ENCODE results near the gene SSNA1. TPM values are rescaled to one million over a fixed set of nuclear protein-coding genes. Genes with fewer than 3 reads are reported as not detected.

Gene SSNA1
- total and polyA plus RNA-seq, 5 donors from 2014 or later, result 54.3 to 150 (median 124) TPM

DNA sequence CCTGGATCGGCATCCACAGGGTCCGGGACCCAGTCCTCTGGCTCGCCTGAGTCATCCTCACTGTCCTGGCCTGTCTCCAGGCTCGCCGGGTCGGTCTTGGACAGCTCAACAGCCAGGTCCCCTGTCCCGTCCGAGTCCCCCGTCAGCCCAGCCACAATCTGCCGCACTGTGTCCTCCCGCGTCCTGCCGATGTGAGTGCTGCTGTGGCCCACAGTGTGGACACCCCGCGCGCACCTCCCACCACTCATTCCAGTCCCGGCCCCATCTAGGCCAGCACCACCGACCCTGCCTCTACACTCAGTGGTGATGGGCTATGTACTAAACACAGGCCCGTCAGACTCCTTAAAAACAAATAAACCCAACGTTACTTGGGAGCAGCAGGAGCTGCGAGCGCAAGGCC, 6.8 kb upstream of the SSNA1 start:
- Mint-ChIP-seq H3K27ac (no peak overlapping the region), H3K9me3 (peaks cover 0 to 2% (median 0%) of the 10 kb centered on the region in 7 donors), H3K36me3 (peaks cover 17% of the 10 kb centered on the region), H3K4me3 (no peak overlapping the region), H3K4me1 (peaks cover 0 to 20% (median 5%) of the 10 kb centered on the region in 4 donors), H3K27me3 (peaks cover under 1% of the 10 kb centered on the region)
- H3K36me3 ChIP-seq (ENCODE audit: control insufficient read depth, insufficient read depth, low read length), result peaks cover 49% of the 10 kb centered on the region
- H3K27ac ChIP-seq (ENCODE audit: insufficient read depth, low read length, poor library complexity, severe bottlenecking), result no peak overlapping the region
- ATAC-seq (ENCODE audit: low read depth in 2 of 2) (no peak), DNase-seq (no peak)
- H3K4me3 ChIP-seq (ENCODE audit: low read depth, low read length), result no peak overlapping the region
- H3K4me1 ChIP-seq (ENCODE audit: control insufficient read depth, insufficient read depth, low read length, poor library complexity, severe bottlenecking), result peaks cover 10% of the 10 kb centered on the region
- no peaks in the 10 kb centered on the region for H3K9me3 ChIP-seq (ENCODE audit: control insufficient read depth in 2 of 2, low read length in 2 of 2)
- H3K27me3 ChIP-seq (ENCODE audit: control insufficient read depth, insufficient read depth, low read length), result no peaks in the 10 kb centered on the region

DNA sequence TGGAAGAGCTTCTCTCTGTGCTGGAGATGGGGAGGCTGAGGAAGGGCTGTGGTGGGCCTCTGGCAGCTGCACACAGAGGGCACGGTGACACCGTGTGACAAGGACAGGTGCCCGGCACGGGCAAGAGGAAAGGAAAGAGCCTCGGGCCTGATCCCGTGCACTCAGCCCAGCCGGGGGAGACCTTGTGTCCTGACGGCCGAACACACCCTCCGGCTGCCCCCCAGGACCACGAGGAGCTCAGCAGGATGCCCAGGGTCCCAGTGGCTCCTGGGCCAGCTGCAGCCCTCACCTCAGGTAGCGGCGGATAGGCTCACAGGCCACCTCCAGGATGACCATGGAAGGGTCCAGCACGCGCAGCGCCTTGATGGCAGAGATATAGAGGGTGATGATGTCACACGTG, 5.6 kb upstream of the SSNA1 start:
- Mint-ChIP-seq H3K27me3 (no peaks in the 10 kb centered on the region), H3K9me3 (peaks cover 0 to 2% (median 0%) of the 10 kb centered on the region in 7 donors), H3K36me3 (peaks cover 12% of the 10 kb centered on the region), H3K27ac (no peak overlapping the region), H3K4me1 (peaks cover 0 to 31% (median 13%) of the 10 kb centered on the region in 4 donors), H3K4me3 (peak overlapping the region in 1 of 4 donors; percentile 78)
- ATAC-seq (ENCODE audit: low read depth in 2 of 2) (no peak), DNase-seq (no peak)
- no peak overlapping the region for H3K4me3 ChIP-seq (ENCODE audit: low read depth, low read length)
- H3K36me3 ChIP-seq (ENCODE audit: control insufficient read depth, insufficient read depth, low read length), result peaks cover 49% of the 10 kb centered on the region
- H3K4me1 ChIP-seq (ENCODE audit: control insufficient read depth, insufficient read depth, low read length, poor library complexity, severe bottlenecking), result peaks cover 21% of the 10 kb centered on the region
- H3K27me3 ChIP-seq (ENCODE audit: control insufficient read depth, insufficient read depth, low read length), result no peaks in the 10 kb centered on the region
- H3K27ac ChIP-seq (ENCODE audit: insufficient read depth, low read length, poor library complexity, severe bottlenecking), result no peak overlapping the region
- H3K9me3 ChIP-seq (ENCODE audit: control insufficient read depth in 2 of 2, low read length in 2 of 2), result no peaks in the 10 kb centered on the region

DNA sequence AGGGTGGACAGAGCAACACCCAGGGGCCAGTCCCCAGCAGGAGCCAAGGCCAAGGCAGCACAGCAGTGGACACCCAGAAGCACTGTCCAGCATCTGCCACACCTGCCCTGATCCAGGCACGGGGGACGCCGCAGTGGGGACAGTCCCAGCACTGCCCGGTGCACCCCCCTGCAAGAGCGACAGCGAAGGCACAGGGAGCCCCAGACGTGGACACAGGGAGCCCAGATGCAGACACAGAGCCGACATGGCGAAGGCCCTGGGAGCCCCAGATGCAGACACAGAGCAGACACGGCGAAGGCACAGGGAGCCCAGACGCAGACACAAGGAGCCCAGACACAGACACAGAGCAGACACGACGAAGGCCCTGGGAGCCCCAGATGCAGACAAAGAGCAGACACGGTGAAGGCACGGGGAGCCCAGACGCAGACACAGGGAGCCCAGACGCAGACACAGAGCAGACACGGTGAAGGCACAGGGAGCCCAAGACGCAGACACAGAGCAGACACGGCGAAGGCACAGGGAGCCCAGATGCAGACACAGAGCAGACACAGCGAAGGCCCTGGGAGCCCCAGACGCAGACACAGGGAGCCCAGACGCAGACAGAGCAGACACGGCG, 4.4 kb upstream of the SSNA1 start:
- H3K27ac Mint-ChIP-seq, result no peak overlapping the region

DNA sequence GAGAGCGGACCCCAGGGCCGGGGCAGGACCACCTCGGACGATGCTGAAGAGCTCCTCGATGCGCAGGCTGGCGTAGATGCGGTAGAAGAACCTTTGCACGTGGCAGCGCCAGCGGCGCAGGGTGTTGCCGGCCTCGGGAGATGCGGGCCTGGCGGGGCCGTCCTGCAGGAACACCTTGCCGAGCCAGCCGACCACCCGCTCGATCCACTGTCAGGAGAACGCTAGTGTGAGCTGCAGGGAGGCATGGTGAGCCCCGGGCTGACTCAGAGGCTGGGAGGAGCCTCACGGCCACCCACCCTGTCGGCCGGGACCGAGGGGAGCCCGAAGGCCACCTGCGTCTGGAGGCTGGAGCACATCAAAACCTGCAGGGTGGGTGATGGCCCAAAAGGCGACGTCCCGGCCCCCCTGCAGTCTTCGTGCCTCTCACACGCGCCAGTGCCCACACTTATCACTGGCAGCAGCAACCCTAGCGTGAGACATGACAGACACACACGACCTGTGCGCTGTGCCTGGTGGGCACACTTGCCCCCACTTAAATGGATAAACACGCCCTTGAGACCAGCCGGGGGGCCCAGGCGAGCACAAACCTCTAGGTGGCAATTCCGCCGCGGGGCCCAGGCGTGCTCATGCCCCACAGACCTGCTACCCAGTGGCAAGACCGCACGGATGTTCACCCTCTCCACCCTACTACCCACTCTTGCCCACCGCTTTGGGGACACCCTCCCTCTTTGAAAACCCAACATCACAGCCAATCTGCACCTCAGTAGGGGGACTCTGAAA, 3.4 kb upstream of the SSNA1 start:
- H3K4me3 Mint-ChIP-seq, result peak overlapping the region in 1 of 4 donors; percentile 31
- ATAC-seq (ENCODE audit: low read depth in 2 of 2), result no peak
- no peak overlapping the region for H3K27ac Mint-ChIP-seq

More for the DNA sequence above, 4.4 kb upstream of the SSNA1 start:
- H3K27ac ChIP-seq (ENCODE audit: insufficient read depth, low read length, poor library complexity, severe bottlenecking), result no peak overlapping the region
- H3K27me3 ChIP-seq (ENCODE audit: control insufficient read depth, insufficient read depth, low read length), result no peaks in the 10 kb centered on the region
- Mint-ChIP-seq H3K4me3 (peak overlapping the region in 2 of 4 donors; percentile 48 to 60), H3K27me3 (no peaks in the 10 kb centered on the region), H3K36me3 (peaks cover 11% of the 10 kb centered on the region), H3K9me3 (peaks cover 0 to 2% (median 0%) of the 10 kb centered on the region in 7 donors), H3K4me1 (peaks cover 0 to 37% (median 13%) of the 10 kb centered on the region in 4 donors)
- H3K36me3 ChIP-seq (ENCODE audit: control insufficient read depth, insufficient read depth, low read length), result peaks cover 48% of the 10 kb centered on the region
- H3K4me1 ChIP-seq (ENCODE audit: control insufficient read depth, insufficient read depth, low read length, poor library complexity, severe bottlenecking), result peaks cover 27% of the 10 kb centered on the region
- no peaks in the 10 kb centered on the region for H3K9me3 ChIP-seq (ENCODE audit: control insufficient read depth in 2 of 2, low read length in 2 of 2)
- no peak overlapping the region for H3K4me3 ChIP-seq (ENCODE audit: low read depth, low read length)
- DNase-seq, result no peak
- ATAC-seq (ENCODE audit: low read depth in 2 of 2), result no peak

DNA sequence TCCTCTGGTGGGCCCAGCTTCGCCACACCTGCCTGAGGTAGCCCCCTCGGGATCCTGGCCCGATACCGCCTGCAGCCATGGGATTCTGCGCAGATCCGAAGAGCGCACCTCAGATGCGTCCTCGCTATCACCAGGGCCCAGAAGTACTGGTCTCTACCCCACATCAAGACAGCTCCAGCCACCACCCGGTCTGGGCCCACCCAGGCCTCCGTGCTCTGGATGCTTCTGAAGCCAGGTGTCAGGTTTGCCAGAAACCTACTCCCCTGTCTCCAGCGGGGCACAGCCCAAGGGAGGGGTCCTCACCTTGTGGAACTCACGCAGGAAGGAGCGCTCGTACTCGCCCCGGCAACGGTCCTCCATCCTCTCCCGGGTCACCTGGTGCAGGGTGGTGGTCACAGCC, 2.6 kb upstream of the SSNA1 start:
- no peak overlapping the region for H3K27ac Mint-ChIP-seq
- Histone ChIP-seq H3K9me3 (ENCODE audit: control insufficient read depth in 2 of 2, low read length in 2 of 2) (no peaks in the 10 kb centered on the region), H3K4me3 (ENCODE audit: low read depth, low read length) (no peak overlapping the region), H3K36me3 (ENCODE audit: control insufficient read depth, insufficient read depth, low read length) (peaks cover 39% of the 10 kb centered on the region), H3K27me3 (ENCODE audit: control insufficient read depth, insufficient read depth, low read length) (no peaks in the 10 kb centered on the region), H3K27ac (ENCODE audit: insufficient read depth, low read length, poor library complexity, severe bottlenecking) (no peak overlapping the region), H3K4me1 (ENCODE audit: control insufficient read depth, insufficient read depth, low read length, poor library complexity, severe bottlenecking) (peaks cover 39% of the 10 kb centered on the region)
- peaks cover 0 to 47% (median 13%) of the 10 kb centered on the region in 4 donors for H3K4me1 Mint-ChIP-seq
- H3K9me3 Mint-ChIP-seq, result peaks cover 0 to 2% (median 0%) of the 10 kb centered on the region in 7 donors
- DNase-seq (no peak), ATAC-seq (ENCODE audit: low read depth in 2 of 2) (no peak)
- H3K27me3 Mint-ChIP-seq, result no peaks in the 10 kb centered on the region
- H3K36me3 Mint-ChIP-seq, result peaks cover 8% of the 10 kb centered on the region
- peak overlapping the region in 3 of 4 donors; percentile 93 to 97 (median 95) for H3K4me3 Mint-ChIP-seq

More for the DNA sequence above, 3.4 kb upstream of the SSNA1 start:
- no peak overlapping the region for H3K4me3 ChIP-seq (ENCODE audit: low read depth, low read length)
- Mint-ChIP-seq H3K36me3 (peaks cover 8% of the 10 kb centered on the region), H3K9me3 (peaks cover 0 to 2% (median 0%) of the 10 kb centered on the region in 7 donors), H3K27me3 (no peaks in the 10 kb centered on the region), H3K4me1 (peaks cover 0 to 43% (median 13%) of the 10 kb centered on the region in 4 donors)
- H3K27me3 ChIP-seq (ENCODE audit: control insufficient read depth, insufficient read depth, low read length), result no peaks in the 10 kb centered on the region
- DNase-seq, result no peak
- H3K4me1 ChIP-seq (ENCODE audit: control insufficient read depth, insufficient read depth, low read length, poor library complexity, severe bottlenecking), result peaks cover 36% of the 10 kb centered on the region
- H3K27ac ChIP-seq (ENCODE audit: insufficient read depth, low read length, poor library complexity, severe bottlenecking), result no peak overlapping the region
- no peaks in the 10 kb centered on the region for H3K9me3 ChIP-seq (ENCODE audit: control insufficient read depth in 2 of 2, low read length in 2 of 2)
- H3K36me3 ChIP-seq (ENCODE audit: control insufficient read depth, insufficient read depth, low read length), result peaks cover 42% of the 10 kb centered on the region

DNA sequence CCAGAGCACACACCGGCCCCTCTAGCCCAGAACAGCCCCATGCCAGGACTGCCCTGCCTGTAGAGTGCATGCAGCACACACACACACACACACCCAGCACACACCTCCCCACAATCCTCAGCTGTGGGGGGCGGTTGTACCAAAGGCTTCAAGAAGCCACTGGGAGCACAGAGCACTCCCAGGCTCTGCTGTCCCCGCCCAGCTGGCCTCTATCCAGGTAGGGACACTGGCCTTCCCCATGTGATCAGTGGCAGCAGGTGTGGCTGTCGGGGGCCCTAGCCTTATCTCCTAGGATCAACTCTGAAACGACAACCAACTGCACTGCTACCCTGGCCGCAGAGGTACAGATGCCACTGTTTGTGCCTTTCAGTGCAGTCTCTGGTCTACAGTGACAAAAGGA, 2.1 kb upstream of the SSNA1 start:
- peak overlapping the region; percentile 71 for H3K4me3 ChIP-seq (ENCODE audit: low read depth, low read length)
- Mint-ChIP-seq H3K9me3 (peaks cover 0 to 2% (median 0%) of the 10 kb centered on the region in 7 donors), H3K4me3 (peak overlapping the region in 3 of 4 donors; percentile 93 to 97 (median 95)), H3K27ac (peak overlapping the region in 2 of 3 donors; percentile 89 to 94), H3K36me3 (peaks cover 8% of the 10 kb centered on the region), H3K27me3 (no peaks in the 10 kb centered on the region), H3K4me1 (peaks cover 0 to 49% (median 13%) of the 10 kb centered on the region in 4 donors)
- H3K27ac ChIP-seq (ENCODE audit: insufficient read depth, low read length, poor library complexity, severe bottlenecking), result no peak overlapping the region
- ATAC-seq (ENCODE audit: low read depth in 2 of 2) (no peak), DNase-seq (no peak)
- no peaks in the 10 kb centered on the region for H3K9me3 ChIP-seq (ENCODE audit: control insufficient read depth in 2 of 2, low read length in 2 of 2)
- peaks cover 39% of the 10 kb centered on the region for H3K4me1 ChIP-seq (ENCODE audit: control insufficient read depth, insufficient read depth, low read length, poor library complexity, severe bottlenecking)
- H3K36me3 ChIP-seq (ENCODE audit: control insufficient read depth, insufficient read depth, low read length), result peaks cover 35% of the 10 kb centered on the region
- H3K27me3 ChIP-seq (ENCODE audit: control insufficient read depth, insufficient read depth, low read length), result no peaks in the 10 kb centered on the region

DNA sequence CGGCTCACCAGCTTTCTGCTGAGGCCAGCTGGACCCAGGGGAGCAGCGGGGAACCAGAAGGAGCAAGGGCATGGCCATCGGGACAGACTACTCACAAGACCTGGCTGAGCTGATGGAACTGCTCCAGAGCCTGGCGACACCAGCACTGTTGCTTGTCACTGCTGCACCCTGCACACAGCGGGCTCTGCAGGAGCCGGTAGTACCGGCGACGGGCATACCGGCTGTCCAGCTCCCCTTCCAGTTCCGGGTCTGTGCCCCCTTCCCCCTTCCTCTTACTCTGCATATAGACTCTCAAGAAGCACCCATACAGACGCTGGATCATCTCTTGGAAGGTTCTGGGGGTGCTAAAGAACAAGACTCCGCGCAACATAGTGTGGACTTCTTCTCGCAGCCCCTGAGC, 1.1 kb upstream of the SSNA1 start:
- H3K4me3 Mint-ChIP-seq, result peak overlapping the region; percentile 92 to 97 (median 94)
- H3K27me3 ChIP-seq (ENCODE audit: control insufficient read depth, insufficient read depth, low read length), result no peaks in the 10 kb centered on the region
- H3K36me3 ChIP-seq (ENCODE audit: control insufficient read depth, insufficient read depth, low read length), result peaks cover 30% of the 10 kb centered on the region
- ATAC-seq (ENCODE audit: low read depth in 2 of 2), result no peak
- DNase-seq, result no peak
- H3K4me1 Mint-ChIP-seq, result peaks cover 0 to 49% (median 13%) of the 10 kb centered on the region in 4 donors
- peak overlapping the region; percentile 92 to 96 (median 94) for H3K27ac Mint-ChIP-seq
- H3K4me3 ChIP-seq (ENCODE audit: low read depth, low read length), result peak overlapping the region; percentile 71
- peaks cover 4% of the 10 kb centered on the region for H3K36me3 Mint-ChIP-seq
- H3K4me1 ChIP-seq (ENCODE audit: control insufficient read depth, insufficient read depth, low read length, poor library complexity, severe bottlenecking), result peaks cover 39% of the 10 kb centered on the region
- H3K27me3 Mint-ChIP-seq, result no peaks in the 10 kb centered on the region
- H3K9me3 Mint-ChIP-seq, result peaks cover 0 to 2% (median 0%) of the 10 kb centered on the region in 7 donors
- H3K9me3 ChIP-seq (ENCODE audit: control insufficient read depth in 2 of 2, low read length in 2 of 2), result no peaks in the 10 kb centered on the region
- H3K27ac ChIP-seq (ENCODE audit: insufficient read depth, low read length, poor library complexity, severe bottlenecking), result peak overlapping the region; percentile 98

Data from CD4-positive, CD25-positive, alpha-beta regulatory T cell (primary cell).